A549 (cell line): ENCODE measurements around the gene TMEM255B. TPM values are rescaled to one million over a fixed set of nuclear protein-coding genes. Genes with fewer than 3 reads are reported as not detected.

Source experiments
- ATAC-seq, 2 experiments: fragments of 200-7000 bp in 1 of 2; fragments of >200 bp in 1 of 2; cut with Nextera tagmentation in 1 of 2; cut with Tn5 transposase in 1 of 2; 3 replicates each; pipeline versions ENCODE4 v1.8.0 to v1.9.1; 2018 to 2020; ENCODE audit warnings: mild to moderate bottlenecking in 1 of 2, moderate library complexity in 1 of 2
- CTCF ChIA-PET: fragments of 300-600 bp; sonication (Branson Sonifier 250); formaldehyde crosslinking; extraction: SDS; loops from one replicate; lab custom pipeline; 2021; ENCODE audit warnings: antibody characterized with exemption, inconsistent platforms; lab: Yijun Ruan, JAX
- POLR2A ChIA-PET: fragments of 350-600 bp; formaldehyde crosslinking; extraction: SDS; loops from one replicate; lab custom pipeline; 2021; ENCODE audit warnings: antibody characterized with exemption, inconsistent platforms; lab: Yijun Ruan, JAX
- DNase-seq, 2 experiments: peaks; one replicate each; pipeline versions ENCODE4 v3.0.0 to v3.0.0-alpha.2; 2011 to 2016; ENCODE audit warnings: low read depth in 1 of 2, low spot score in 1 of 2
- FAIRE-seq: peaks from 2 replicates; lab custom pipeline; 2011; peaks lifted over from hg19 to GRCh38; lab: Jason Lieb, UNC
- H3K27ac ChIP-seq, 2 experiments: fragments of >200 bp; sonication (Bioruptor Twin); formaldehyde crosslinking; 3 replicates each; pipeline ENCODE4 v1.5.1; 2016 to 2017
- H3K4me1 ChIP-seq: fragments of >200 bp; sonication (Bioruptor Twin); formaldehyde crosslinking; 3 replicates; pipeline ENCODE4 v1.6.1; 2016
- H3K4me2 ChIP-seq: fragments of >200 bp; sonication (Bioruptor Twin); formaldehyde crosslinking; 3 replicates; pipeline ENCODE4 v1.6.1; 2016
- H3K4me3 ChIP-seq: fragments of >200 bp; sonication (Bioruptor Twin); formaldehyde crosslinking; 3 replicates; pipeline ENCODE4 v1.5.1; 2016
- H3K9me3 ChIP-seq: fragments of >200 bp; sonication (Bioruptor Twin); formaldehyde crosslinking; 3 replicates; pipeline ENCODE4 v1.6.1; 2016
- ATOH8 ChIP-seq: fragments of 250-450 bp; sonication (Bioruptor Pico); IDR thresholded peaks from 2 replicates; pipeline ENCODE4 v1.5.0; 2020; ENCODE audit warnings: low read depth, mild to moderate bottlenecking, moderate library complexity
- BHLHE40 ChIP-seq: IDR thresholded peaks from 2 replicates; pipeline ENCODE4 v1.6.1; 2012; ENCODE audit warnings: low read depth, low read length, inconsistent platforms
- CBX8 ChIP-seq: fragments of 200-600 bp; sonication (generic); IDR thresholded peaks from 2 replicates; pipeline ENCODE4 v1.6.1; 2016
- CEBPB ChIP-seq, 2 experiments: fragments of >200 bp in 1 of 2; sonication (Bioruptor Twin) in 1 of 2; formaldehyde crosslinking in 1 of 2; IDR thresholded peaks; 2 replicates each; pipeline ENCODE4 v1.6.1; 2012 to 2016
- EHMT2 ChIP-seq: fragments of 200-600 bp; sonication (generic); IDR thresholded peaks from 2 replicates; pipeline ENCODE4 v1.6.1; 2016; ENCODE audit warnings: antibody characterized with exemption, low read depth, mild to moderate bottlenecking, moderate library complexity
- EP300 ChIP-seq, 2 experiments: fragments of >200 bp; sonication (Bioruptor Twin); formaldehyde crosslinking; IDR thresholded peaks; 2 replicates in 1 of 2; 3 replicates in 1 of 2; pipeline ENCODE4 v1.6.1; 2016 to 2017
- ESRRA ChIP-seq: fragments of 150-350 bp; IDR thresholded peaks from 2 replicates; pipeline ENCODE4 v1.6.1; 2014; ENCODE audit warnings: mild to moderate bottlenecking, low read length, borderline replicate concordance
- FOSB ChIP-seq: fragments of 250-450 bp; sonication (Bioruptor Pico); IDR thresholded peaks from 2 replicates; pipeline ENCODE4 v1.5.0; 2020; ENCODE audit warnings: mild to moderate bottlenecking, moderate library complexity
- HDAC2 ChIP-seq: fragments of 200-600 bp; sonication (generic); IDR thresholded peaks from 2 replicates; pipeline ENCODE4 v1.6.1; 2016
- HES2 ChIP-seq: fragments of >200 bp; sonication (Bioruptor Twin); formaldehyde crosslinking; IDR thresholded peaks from 2 replicates; pipeline ENCODE4 v1.6.1; 2016
- HEYL ChIP-seq: fragments of 250-450 bp; sonication (Bioruptor Pico); IDR thresholded peaks from 2 replicates; pipeline ENCODE4 v1.8.0; 2021; ENCODE audit warnings: mild to moderate bottlenecking, moderate library complexity
- HMGXB4 ChIP-seq: fragments of 250-450 bp; sonication (Bioruptor Pico); IDR thresholded peaks from 2 replicates; pipeline ENCODE4 v1.5.0; 2021; ENCODE audit warnings: mild to moderate bottlenecking, moderate library complexity, borderline replicate concordance
- HOXA7 ChIP-seq: fragments of 250-450 bp; sonication (Bioruptor Pico); IDR thresholded peaks from 2 replicates; pipeline ENCODE4 v1.5.0; 2020; ENCODE audit warnings: mild to moderate bottlenecking, moderate library complexity
- JUN ChIP-seq, 2 experiments: fragments of >200 bp; sonication (Bioruptor Twin); formaldehyde crosslinking; IDR thresholded peaks; 2 replicates in 1 of 2; 3 replicates in 1 of 2; pipeline ENCODE4 v1.6.1; 2016 to 2017
- KDM1A ChIP-seq: fragments of 200-600 bp; sonication (generic); IDR thresholded peaks from 2 replicates; pipeline ENCODE4 v1.6.1; 2016; ENCODE audit warnings: low read depth, mild to moderate bottlenecking
- KDM5A ChIP-seq: fragments of 200-600 bp; sonication (generic); IDR thresholded peaks from 2 replicates; pipeline ENCODE4 v1.6.1; 2016; ENCODE audit warnings: antibody characterized with exemption, mild to moderate bottlenecking
- MAFK ChIP-seq: fragments of 450-650 bp; IDR thresholded peaks from 2 replicates; pipeline ENCODE4 v1.6.1; 2014; ENCODE audit not compliant: partially characterized antibody
- MAZ ChIP-seq: fragments of 150-350 bp; IDR thresholded peaks from 2 replicates; pipeline ENCODE4 v1.6.1; 2014; ENCODE audit warnings: antibody characterized with exemption, low read depth, low read length, borderline replicate concordance
- MYC ChIP-seq: IDR thresholded peaks from 2 replicates; pipeline ENCODE4 v1.6.1; 2012; ENCODE audit warnings: mild to moderate bottlenecking, inconsistent platforms, low read length, improper control_type of control experiment, borderline replicate concordance
- NFE2L2 ChIP-seq: fragments of 150-350 bp; conservative IDR thresholded peaks from 2 replicates; pipeline ENCODE4 v1.6.1; 2014; ENCODE audit warnings: low read length
- NPAS2 ChIP-seq: fragments of 250-450 bp; sonication (Bioruptor Pico); IDR thresholded peaks from 2 replicates; pipeline ENCODE4 v1.8.0; 2022; ENCODE audit warnings: mild to moderate bottlenecking, moderate library complexity, borderline replicate concordance
- POLR2A ChIP-seq: IDR thresholded peaks from 2 replicates; pipeline ENCODE4 v1.6.1; 2012; ENCODE audit warnings: mild to moderate bottlenecking, low read length
- POLR2AphosphoS2 ChIP-seq: conservative IDR thresholded peaks from 2 replicates; pipeline ENCODE4 v1.6.1; 2012; ENCODE audit warnings: low read length, improper control_type of control experiment, inconsistent platforms
- RARB ChIP-seq: fragments of 250-450 bp; sonication (Bioruptor Pico); IDR thresholded peaks from 2 replicates; pipeline ENCODE4 v1.8.0; 2021; ENCODE audit warnings: mild to moderate bottlenecking, moderate library complexity
- SMC3 ChIP-seq: fragments of >200 bp; sonication (Bioruptor Twin); formaldehyde crosslinking; IDR thresholded peaks from 3 replicates; pipeline ENCODE4 v1.6.1; 2018; ENCODE audit warnings: inconsistent platforms
- SREBF2 ChIP-seq: fragments of 450-650 bp; IDR thresholded peaks from 2 replicates; pipeline ENCODE4 v1.6.1; 2014; ENCODE audit warnings: mild to moderate bottlenecking, moderate library complexity
- TP53 ChIP-seq: fragments of 250-450 bp; sonication (Bioruptor Pico); IDR thresholded peaks from 2 replicates; pipeline ENCODE4 v1.5.0; 2021; ENCODE audit warnings: mild to moderate bottlenecking, moderate library complexity
- USF2 ChIP-seq: fragments of 450-650 bp; IDR thresholded peaks from 2 replicates; pipeline ENCODE4 v1.6.1; 2014; ENCODE audit warnings: antibody characterized with exemption
- ZC3H11A ChIP-seq: fragments of 450-650 bp; IDR thresholded peaks from 2 replicates; pipeline ENCODE4 v1.6.1; 2014; ENCODE audit warnings: antibody characterized with exemption, mild to moderate bottlenecking
- WGBS: methylation state at CpG from one replicate; pipeline ENCODE4 v1.1.6; 2017; ENCODE audit errors: missing lambda C conversion rate; 5-methylcytosine and 5-hydroxymethylcytosine counted together
- polyA plus RNA-seq, 4 experiments: library from polyadenylated mRNA; depleted of rRNA in 3 of 4; stranded (reverse); fragments of >200 nt; fragmentation: RNase III in 1 of 4; extraction: RNeasy Plus Mini Kit Qiagen cat#74134 plus additional on column Dnase treatment in 1 of 4; gene quantifications; 2 replicates in 3 of 4; 3 replicates in 1 of 4; pipeline ENCODE4 v1.2.3, GENCODE V29; 2011 to 2017

TMEM255B gene
- polyA plus RNA-seq, 2 of the 4 experiments (the other 2 are of a cell fraction), result 0.54 to 1.1 TPM

GRCh38 chr13:113769881-113770280, 10.9 kb downstream of the TMEM255B start:
- ChIA-PET CTCF (no interaction called here), POLR2A (no interaction called here)
- H3K27ac ChIP-seq, result no peak overlapping the region
- H3K4me3 ChIP-seq, result no peak overlapping the region
- DNase-seq (no peak), FAIRE-seq (no peak), ATAC-seq (no peak)
- H3K4me1 ChIP-seq, result peaks cover 10% of the 10 kb centered on the region; the same call in 2 of the 3 replicates
- TF ChIP-seq CEBPB (IDR thresholded peaks at IDR 0.05) (no peak), NFE2L2 (no peak), HDAC2 (no peak), HOXA7 (CRISPR knock-in tag) (no peak), FOSB (CRISPR knock-in tag) (no peak), SREBF2 (no peak), POLR2A (no peak), TP53 (no peak), ZC3H11A (no peak), JUN (IDR thresholded peaks at IDR 0.05) (no peak), NPAS2 (CRISPR knock-in tag) (no peak), KDM1A (no peak), USF2 (no peak), POLR2AphosphoS2 (no peak)
- WGBS, result 75% methylated on average over 13 of the region's 13 CpGs
- H3K9me3 ChIP-seq, result no peaks in the 10 kb centered on the region; the same call in 2 of the 3 replicates
- H3K4me2 ChIP-seq, result no peak overlapping the region

- Histone ChIP-seq H3K27ac (no peak overlapping the region), H3K4me1 (peaks cover 10% of the 10 kb centered on the region; the same call in 2 of the 3 replicates), H3K4me3 (no peak overlapping the region), H3K4me2 (no peak overlapping the region), H3K9me3 (no peaks in the 10 kb centered on the region; the same call in 2 of the 3 replicates)
- no peak for TF ChIP-seq ESRRA
- no peak for TF ChIP-seq EP300 (IDR thresholded peaks at IDR 0.05)
- no peak for TF ChIP-seq CBX8
- TF ChIP-seq HES2, result no peak
- no peak for TF ChIP-seq MAZ
- no peak for TF ChIP-seq NPAS2 (CRISPR knock-in tag)
- no peak for TF ChIP-seq BHLHE40
- TF ChIP-seq KDM5A, result no peak
- TF ChIP-seq POLR2A, result no peak
- TF ChIP-seq EHMT2, result no peak
- TF ChIP-seq RARB, result no peak
- TF ChIP-seq SREBF2, result no peak
- TF ChIP-seq FOSB (CRISPR knock-in tag), result no peak
- TF ChIP-seq MAFK, result no peak
- TF ChIP-seq NFE2L2, result no peak
- TF ChIP-seq MYC, result no peak
- TF ChIP-seq POLR2AphosphoS2, result no peak
- CTCF ChIA-PET, result interaction anchor here (1.1 kb wide), 1 partner anchor 9 kb away, joined by 3 read pairs; no protein-coding TSS in a partner anchor
- no peak for ATAC-seq
- DNase-seq, result no peak
- WGBS, result 72% methylated on average over 5 of the region's 8 CpGs
- FAIRE-seq, result no peak
- POLR2A ChIA-PET, result no interaction called here
These were observed 11.4 kb downstream of the TMEM255B start for GRCh38 chr13:113770441-113770840.

GRCh38 chr13:113770937-113771336, 11.9 kb downstream of the TMEM255B start:
- DNase-seq (no peak), ATAC-seq (no peak), FAIRE-seq (no peak)
- H3K4me2 ChIP-seq, result no peak overlapping the region
- CTCF ChIA-PET, result interaction anchor here (1.1 kb wide), 1 partner anchor 9 kb away, joined by 3 read pairs; no protein-coding TSS in a partner anchor
- H3K4me3 ChIP-seq, result no peak overlapping the region
- POLR2A ChIA-PET, result no interaction called here
- peaks cover 10% of the 10 kb centered on the region; the same call in 2 of the 3 replicates for H3K4me1 ChIP-seq
- WGBS, result 81% methylated on average over 5 of the region's 5 CpGs
- no peaks in the 10 kb centered on the region; the same call in 2 of the 3 replicates for H3K9me3 ChIP-seq
- H3K27ac ChIP-seq, result no peak overlapping the region
- TF ChIP-seq SMC3 (no peak), HEYL (CRISPR knock-in tag) (no peak), HDAC2 (no peak), ATOH8 (no peak), HMGXB4 (no peak)
